Myocyte (in vitro differentiated cells): Measurements from ENCODE around the gene DERL2. TPM values are rescaled to one million over a fixed set of nuclear protein-coding genes. Genes with fewer than 3 reads are reported as not detected.
"Not testable (repeated sequence)": the region's sequence is repeated elsewhere in the genome, so short reads cannot be mapped to it uniquely, and the experiment has no call there.

ENCODE experiments used
- DNase-seq: peaks from one replicate; pipeline ENCODE4 v3.0.0-alpha.2; 2012; ENCODE audit warnings: low read depth
- total RNA-seq: library from RNA; depleted of rRNA; stranded (reverse); fragments of >200 nt; gene quantifications from 2 replicates; pipeline ENCODE4 v1.2.3, GENCODE V29; 2014

Gene DERL2
- total RNA-seq, 1 donor from 2014 or later, result 68.0 TPM

- DNase-seq, result peak; percentile 95
Observed at GRCh38 chr17:5438716-5439445, 47.1 kb downstream of the DERL2 start, which contains the start of gene C1QBP. Gene C1QBP, minus strand, starts transcription at chr17:5439155. Its CDS starts 82 bp downstream, at chr17:5439073.

GRCh38 chr17:5437721-5438317 lies 48.2 kb downstream of the DERL2 start:
- no peak for DNase-seq

GRCh38 chr17:5435781-5436315 lies 50.1 kb downstream of the DERL2 start:
- not testable (repeated sequence) for DNase-seq

GRCh38 chr17:5434984-5435383 lies 51.0 kb downstream of the DERL2 start:
- DNase-seq, result no peak

- DNase-seq, result no peak
Observed at GRCh38 chr17:5431949-5432556, 53.9 kb downstream of the DERL2 start.

GRCh38 chr17:5431234-5431633 lies 54.7 kb downstream of the DERL2 start:
- not testable (repeated sequence) for DNase-seq

- no peak for DNase-seq
Observed at GRCh38 chr17:5430413-5430999, 55.5 kb downstream of the DERL2 start.

DNA sequence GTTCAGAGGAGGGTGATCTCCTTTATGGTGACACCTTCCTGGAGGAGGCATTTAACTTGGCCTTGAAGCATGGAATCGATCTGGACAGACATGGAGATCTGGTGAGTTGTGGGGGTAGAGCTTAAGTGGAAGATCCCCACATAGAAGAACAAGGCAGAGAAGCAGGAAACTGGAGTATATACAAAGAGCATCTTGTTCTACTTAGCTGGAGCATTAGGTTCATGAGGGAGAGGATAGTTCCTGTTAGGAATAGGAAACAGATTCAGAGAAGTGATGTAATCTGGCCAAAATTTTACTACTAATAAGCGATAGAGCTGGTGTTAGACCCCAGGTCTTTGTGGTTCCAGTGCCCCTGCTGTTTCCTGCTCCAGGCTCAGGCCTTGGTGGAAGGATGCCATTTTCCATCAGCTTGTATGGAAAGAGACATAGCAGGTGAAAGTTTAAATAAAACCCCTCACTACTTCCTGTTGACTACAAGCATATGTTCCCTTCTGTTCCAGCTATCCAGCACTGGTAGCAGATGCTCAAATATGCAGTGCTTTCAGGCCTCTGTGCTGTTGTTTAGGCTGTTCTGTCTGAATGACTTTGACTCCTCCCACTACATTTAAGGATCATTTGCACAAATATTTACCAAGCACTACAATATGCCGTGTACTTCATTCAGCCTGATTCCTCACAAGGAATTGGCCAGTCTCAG lies 56.6 kb downstream of the DERL2 start:
- DNase-seq, result no peak

DNA sequence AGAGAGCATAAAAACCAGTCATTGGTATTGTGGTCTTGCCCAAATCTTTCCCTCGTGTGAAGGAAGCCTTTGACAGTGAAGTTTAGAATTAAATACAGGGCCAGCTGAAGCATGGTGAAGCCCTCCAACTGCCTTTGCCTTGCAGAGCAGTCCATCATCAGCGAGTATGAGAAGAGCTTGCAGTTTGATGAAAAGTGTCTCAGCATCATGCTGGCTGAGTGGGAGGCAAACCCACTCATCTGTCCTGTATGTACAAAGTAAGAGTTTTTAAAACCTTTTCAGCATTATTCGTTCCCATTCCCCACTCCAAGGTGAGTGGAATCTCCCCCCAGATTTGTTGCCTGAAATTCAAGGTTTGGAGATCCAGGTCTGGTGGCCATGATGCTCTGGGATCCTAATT lies 60.2 kb downstream of the DERL2 start:
- DNase-seq, result no peak

DNA sequence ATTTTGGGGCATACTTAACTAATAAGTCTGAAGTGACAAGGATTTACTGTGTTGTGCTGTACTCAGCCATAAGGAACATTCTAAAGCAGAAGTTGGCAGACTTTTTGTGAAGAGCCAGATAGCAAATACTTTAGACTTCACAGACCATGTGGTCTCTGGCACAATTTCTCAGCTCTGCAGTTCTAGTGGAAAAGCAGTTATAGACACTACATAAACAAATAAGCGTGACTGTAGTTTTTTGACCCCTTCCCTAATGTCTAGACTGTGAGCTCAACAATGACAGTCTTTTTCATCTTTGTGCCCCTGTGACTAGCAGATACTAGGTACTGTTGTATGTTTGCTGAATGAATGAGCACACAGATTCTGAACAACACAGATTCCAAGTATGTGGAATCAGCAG lies 61.1 kb downstream of the DERL2 start:
- DNase-seq, result no peak

DNA sequence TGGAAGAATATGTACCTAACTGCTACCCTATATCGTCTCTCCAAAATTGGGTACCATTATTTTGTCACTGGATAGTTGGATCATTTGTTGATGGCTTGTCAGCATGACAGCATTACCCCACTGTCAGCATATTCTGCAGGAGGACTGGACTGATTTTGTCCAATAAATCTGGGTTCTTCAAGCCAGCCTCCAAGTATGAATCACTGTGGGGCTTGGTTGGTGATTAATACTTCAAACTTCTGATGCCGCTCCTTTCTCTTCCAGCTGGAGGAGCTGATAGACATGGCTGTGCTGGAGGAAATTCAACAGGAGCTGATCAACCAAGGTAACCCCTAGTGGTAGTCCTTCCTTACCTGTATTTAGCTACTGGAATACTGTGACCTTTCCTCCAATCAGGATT lies 63.5 kb downstream of the DERL2 start:
- DNase-seq, result peak; percentile 74

Other genes starting within 250 kb of the DERL2 start
- 57.8 and 58.1 TPM in 2 replicates for gene RABEP1, start 203.9 kb downstream of the DERL2 start, total RNA-seq
- gene NUP88, start 66.5 kb downstream of the DERL2 start, total RNA-seq, result 65.2 and 93.5 TPM in 2 replicates
- gene RPAIN, start 66.0 kb downstream of the DERL2 start, total RNA-seq, result 72.4 and 85.9 TPM in 2 replicates
- 191 and 195 TPM in 2 replicates for gene C1QBP, start 47.0 kb downstream of the DERL2 start, total RNA-seq
- 7.1 and 8.3 TPM in 2 replicates for gene DHX33, start 17.2 kb downstream of the DERL2 start, total RNA-seq
- 21.9 and 22.6 TPM in 2 replicates for gene MIS12, start 388 bp upstream of the DERL2 start, total RNA-seq
- gene NLRP1, start 98.3 kb upstream of the DERL2 start, total RNA-seq, result 31.7 and 46.0 TPM in 2 replicates